ENCODE data around the gene PNKP. TPM values are rescaled to one million over a fixed set of nuclear protein-coding genes. Genes with fewer than 3 reads are reported as not detected.

The PNKP gene
- polyA plus RNA-seq, 4 donors = 35.5 to 97.3 (median 48.8) TPM

DNA sequence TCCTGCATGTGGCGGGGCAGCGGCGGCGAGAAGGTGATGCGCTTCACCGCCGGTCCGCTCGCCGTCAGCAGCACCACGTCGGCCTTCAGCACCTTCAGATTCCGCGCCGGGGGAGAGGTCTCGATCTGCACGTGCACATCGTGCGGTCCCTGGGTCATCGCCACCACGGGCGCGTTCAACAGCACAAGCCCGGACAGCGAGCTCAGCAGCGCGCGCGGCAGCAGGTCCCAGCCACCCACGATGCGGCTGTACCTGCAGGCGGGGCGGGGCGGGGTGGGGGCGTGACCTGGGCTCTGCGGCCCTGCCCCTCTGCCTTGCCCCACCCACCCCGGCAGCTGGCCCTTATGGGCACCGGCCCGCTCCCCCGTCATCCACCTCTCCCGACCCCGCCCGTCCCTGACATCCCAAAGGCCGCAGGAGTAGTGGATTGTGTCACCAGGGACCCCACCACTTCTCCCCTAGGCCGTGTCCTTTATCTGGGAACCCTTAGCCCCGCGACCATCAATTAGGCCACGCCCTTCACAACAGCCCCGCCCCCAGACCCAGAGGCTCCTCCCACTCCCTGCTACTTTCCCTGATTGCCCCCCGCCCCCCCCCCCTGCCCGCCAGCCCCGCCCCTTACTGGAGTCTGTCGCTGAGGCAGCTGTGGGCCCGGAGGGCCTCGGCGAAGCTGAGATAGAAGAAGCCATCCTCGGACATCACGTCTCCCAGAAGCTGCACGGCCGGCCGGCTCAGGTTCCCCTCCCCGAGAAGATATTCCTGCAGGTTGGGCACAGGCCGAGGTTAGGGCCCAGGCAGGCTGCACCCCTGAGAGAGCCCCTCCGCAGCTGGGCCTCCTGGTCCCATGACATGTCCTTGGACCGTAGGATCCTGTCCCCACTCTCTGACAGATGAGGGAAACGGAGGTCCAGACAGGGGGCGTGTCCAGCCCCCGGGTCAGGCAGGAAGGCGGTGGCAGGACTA, 23.3 kb upstream of the PNKP start:
- DNase-seq (ENCODE audit: low read depth in 4 of 4, low spot score in 3 of 4) = no peak

DNA sequence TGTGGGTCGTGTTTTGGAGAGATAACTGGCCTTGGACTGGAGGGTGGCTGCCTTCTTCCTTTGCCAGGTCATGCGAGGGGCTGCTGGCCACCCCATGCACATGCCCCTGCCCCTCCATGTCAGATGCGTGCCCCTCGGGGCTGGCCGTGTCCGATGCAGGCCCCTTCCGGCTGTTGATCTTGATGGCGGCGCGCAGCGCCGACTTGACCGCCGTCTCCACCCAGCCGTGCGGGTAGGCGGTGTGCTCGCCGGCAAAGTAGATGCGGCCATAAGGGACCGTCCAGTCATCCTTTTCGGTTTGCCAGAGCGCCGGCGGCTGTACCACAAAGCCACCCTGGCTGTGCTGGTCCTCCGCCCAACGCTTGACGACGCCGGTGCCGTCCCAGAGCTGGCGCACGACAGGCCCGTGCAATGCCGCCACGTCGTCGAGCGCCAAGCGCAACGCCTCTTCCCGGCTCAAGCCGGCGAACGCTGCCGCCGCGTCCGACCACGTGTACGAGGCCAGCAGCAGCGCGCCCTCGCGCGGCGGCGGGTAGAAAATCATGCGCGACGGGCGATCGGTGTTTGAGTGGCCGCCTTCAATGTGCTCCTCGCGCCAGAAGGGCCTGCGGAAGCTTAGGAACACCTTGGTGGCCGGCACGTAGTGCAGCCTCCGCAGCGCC, 22.4 kb upstream of the PNKP start:
- peak in 1 of 4 donors; percentile 69 for DNase-seq (ENCODE audit: low read depth in 4 of 4, low spot score in 3 of 4)

DNA sequence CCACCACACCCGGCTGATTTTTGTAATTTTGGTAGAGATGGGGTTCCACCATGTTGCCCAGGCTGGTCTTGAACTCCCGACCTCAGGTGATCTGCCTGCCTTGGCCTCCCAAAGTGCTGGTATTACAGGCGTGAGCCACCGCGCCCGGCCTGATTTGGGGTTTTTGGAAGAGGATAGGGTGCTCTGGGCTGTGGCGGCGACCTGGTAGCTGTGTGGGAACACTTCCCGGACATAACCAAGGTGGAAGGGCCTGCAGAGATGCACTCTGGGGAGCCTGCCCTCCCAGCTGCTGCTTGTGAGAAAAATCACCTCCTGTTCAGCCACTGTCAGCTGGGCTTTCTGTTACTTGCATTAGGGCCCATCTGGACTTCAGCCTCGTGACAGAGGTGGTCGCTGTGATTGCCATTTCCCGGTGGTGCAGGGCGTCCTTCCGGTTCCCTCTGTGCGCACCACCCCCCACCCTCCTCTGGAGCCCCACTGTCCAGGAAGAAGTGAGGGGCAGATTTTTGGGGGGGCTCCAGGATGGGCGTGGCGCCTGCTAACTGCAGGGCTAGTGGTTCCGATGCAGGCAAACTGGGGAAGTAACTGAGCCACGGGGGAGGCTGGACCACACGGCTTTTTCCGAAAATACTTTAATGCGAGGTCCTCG, 21.8 kb upstream of the PNKP start:
- no peak for DNase-seq (ENCODE audit: low read depth in 4 of 4, low spot score in 3 of 4)

DNA sequence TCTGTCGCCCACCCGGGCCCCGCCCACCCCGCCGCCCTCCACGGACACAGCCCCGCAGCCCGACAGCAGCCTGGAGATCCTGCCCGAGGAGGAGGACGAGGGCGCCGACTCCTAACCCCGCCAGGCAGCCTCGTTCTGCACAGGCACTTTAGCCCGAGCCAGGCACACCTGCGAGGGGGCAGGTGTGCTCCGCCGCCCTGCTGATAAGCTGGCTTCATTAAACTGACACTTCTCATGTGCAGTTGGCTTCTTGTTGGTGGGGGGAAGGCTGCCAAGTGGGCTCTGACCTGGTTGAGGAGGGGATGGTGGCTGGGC, 21.1 kb upstream of the PNKP start:
- DNase-seq (ENCODE audit: low read depth in 4 of 4, low spot score in 3 of 4) = no peak

DNA sequence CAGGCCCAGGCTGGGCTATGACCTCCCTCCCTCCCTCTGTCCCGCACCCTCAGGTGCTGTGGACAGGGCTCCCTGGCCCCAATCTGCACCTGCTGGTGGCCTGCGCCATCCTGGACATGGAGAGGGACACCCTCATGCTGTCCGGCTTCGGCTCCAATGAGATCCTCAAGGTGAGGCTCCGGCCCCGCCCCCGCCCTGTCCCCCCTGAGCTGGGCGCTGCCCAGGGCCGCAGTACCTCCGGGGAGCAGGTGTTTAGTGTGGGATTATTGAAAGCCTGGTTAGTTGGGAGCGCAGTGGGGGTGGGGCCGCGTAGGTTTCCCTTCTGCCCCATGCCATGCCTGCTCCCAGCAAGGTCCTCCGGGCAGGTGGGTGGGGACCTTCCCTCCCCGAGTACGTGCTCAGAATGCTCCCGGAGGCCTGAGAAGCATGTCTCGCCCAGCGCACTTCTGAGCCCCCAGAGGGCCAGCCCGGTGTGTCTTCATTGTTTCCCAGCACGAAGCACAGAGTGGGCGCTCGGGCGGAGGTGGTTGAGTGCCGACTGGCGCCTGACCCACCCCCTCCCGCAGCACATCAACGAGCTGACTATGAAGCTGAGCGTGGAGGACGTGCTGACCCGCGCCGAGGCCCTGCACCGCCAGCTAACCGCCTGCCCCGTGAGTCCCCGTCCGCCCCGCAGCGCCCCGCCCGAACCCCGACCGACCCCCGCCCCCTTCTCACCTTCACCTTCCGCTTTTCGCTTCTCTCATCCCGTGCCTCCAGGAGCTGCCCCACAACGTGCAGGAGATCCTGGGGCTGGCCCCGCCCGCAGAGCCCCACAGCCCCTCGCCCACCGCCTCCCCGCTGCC, 20.5 kb upstream of the PNKP start:
- no peak for DNase-seq (ENCODE audit: low read depth in 4 of 4, low spot score in 3 of 4)

DNA sequence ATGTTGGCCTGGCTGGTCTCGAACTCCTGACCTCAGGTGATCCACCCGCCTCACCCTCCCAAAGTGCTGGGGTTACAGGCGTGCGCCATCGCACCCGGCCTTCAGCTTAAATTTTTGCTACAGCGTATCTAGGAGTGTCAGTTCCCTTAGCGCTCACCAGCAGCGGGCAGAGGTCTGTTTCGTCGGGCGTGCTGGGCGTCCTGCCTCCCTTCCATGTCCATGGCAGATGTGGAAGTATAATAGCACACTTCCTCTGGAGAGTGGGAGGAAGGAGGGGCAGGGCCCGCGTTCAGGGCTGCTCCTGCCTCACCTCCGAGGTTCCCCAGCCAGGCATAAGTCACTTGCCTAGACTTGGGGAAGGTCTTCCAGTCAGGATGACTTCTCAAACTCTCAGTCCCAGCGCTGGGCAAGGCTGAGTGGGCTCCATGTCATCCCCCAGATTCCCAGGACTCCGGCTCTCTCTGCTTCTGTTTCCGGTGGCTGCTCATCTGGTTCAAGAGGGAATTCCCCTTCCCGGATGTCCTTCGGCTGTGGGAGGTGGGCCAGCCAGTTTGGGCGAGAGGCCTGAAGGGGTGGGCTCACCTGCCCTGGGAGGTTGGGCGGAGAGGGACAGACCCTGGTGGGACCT, 19.8 kb upstream of the PNKP start:
- DNase-seq (ENCODE audit: low read depth in 4 of 4, low spot score in 3 of 4) = no peak

DNA sequence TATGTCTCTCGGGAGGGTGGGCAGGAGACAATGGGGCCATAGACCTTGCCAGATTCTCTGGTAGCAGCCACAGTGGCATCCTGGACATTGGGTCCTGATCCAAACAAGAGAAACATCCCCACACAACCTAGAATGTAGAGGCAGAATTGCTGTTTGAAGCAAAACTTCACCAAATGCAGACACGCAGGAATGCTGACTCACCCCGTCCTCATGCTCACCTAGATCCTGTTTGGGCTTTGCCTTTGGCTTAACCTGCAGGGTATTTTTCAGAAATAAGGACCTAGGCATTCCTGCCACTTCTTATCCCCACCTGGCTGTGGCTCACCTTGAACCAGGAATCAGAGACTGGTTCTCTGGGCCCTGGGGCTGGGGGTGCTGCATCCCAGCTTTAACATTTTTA, 17.4 kb upstream of the PNKP start:
- no peak for DNase-seq (ENCODE audit: low read depth in 4 of 4, low spot score in 3 of 4)

DNA sequence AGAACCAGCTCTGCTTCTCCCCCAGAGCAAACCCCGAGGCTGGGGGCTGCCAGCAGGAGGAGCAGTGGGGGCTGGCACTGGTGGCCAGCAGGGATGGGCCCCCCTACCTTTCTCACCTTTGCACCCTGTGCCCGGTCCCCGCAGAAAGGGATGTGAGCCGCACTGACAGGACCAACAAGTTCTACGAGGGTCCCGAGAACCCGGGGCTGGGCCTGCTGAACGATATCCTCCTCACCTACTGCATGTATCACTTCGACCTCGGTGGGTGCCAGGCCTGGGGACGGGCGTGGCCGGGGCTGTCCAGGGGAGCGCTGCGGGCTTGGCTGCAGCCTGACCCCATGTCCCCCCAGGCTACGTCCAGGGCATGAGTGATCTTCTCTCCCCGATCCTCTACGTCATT, 16.7 kb upstream of the PNKP start:
- DNase-seq (ENCODE audit: low read depth in 4 of 4, low spot score in 3 of 4) = no peak

DNA sequence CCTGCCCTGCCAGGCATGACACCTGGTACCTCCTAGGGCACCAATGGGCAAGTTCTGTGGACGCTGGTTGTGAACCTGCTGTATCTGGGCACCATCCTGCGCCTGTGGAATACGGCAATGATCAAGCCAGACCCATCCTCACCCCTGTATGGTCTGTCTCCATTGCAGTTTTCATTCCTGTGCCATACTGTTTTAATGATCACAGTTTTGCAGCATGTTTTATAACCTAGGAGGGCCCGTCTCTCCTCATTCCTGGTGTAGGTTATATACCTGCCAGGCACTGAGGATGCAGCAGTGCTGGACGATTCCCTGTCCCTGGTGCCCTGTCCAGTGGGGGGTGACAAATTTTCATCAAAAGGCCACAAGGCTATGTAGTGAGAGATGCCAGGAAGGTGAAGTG, 15.7 kb upstream of the PNKP start:
- DNase-seq (ENCODE audit: low read depth in 4 of 4, low spot score in 3 of 4) = no peak

DNA sequence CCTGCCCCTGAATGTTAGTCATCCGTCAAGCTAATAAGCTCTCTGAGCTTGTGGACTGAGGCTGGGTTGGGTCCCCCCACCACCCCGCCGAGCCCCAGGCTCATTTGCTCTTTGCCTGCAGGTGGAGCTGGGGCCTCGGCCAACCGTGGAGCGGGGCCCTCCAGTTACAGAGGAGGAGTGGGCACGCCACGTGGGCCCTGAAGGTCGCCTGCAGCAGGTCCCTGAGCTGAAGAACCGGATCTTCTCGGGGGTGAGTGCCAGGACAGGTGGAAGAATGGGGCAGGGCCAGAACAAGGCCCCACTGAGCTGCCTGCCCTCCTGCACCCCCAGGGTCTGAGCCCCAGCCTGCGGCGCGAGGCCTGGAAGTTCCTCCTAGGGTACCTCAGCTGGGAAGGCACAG, 15.3 kb upstream of the PNKP start:
- DNase-seq (ENCODE audit: low read depth in 4 of 4, low spot score in 3 of 4) = no peak

DNA sequence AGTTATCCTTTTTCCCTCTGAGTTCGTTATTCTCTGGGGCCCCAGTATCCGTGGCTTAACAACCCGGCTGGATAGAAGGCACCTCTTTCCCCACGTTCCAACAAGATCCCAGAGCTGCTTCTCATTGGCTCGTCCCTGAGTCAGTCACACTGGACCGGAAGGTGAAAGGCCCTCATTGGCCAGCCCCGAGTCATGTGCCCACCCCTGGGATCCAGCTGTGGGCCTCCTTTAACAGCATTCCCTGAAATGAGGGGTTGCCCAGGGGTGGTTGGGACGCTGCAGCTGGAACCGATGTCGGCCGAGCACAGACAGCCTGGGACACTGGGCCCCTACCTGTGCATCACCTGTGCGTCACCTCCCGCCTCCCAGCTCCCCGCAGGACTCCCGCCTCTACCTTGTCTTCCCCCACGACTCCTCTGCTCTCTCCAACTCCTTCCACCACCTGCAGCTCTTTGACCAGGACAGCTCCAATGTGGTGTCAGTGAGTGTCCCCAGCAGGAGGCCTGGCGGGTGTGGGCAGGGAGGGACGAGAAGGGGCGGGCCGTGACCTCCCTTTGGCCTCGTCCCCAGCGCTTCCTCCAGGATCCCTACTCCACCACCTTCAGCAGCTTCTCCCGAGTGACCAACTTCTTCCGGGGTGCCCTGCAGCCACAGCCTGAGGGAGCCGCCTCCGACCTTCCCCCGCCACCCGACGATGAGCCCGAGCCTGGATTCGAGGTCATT, 14.5 kb upstream of the PNKP start:
- DNase-seq (ENCODE audit: low read depth in 4 of 4, low spot score in 3 of 4) = no peak

DNA sequence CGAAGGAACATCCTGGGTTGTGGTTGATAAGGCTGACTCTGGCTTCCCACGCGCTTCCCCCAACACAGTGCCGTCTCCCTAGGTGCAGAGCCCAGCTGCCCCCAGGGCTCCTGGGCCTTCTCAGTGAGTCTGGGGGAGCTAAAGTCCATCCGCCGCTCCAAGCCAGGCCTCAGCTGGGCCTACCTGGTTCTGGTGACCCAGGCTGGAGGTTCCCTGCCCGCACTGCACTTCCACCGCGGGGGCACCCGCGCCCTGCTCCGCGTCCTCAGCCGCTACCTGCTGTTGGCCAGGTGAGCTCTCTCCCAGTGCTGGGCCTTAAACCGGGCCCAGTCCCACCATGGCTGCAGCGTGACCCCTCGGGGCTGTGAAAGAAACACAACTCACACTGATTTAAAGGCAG, 13.8 kb upstream of the PNKP start:
- DNase-seq (ENCODE audit: low read depth in 4 of 4, low spot score in 3 of 4) = no peak

DNA sequence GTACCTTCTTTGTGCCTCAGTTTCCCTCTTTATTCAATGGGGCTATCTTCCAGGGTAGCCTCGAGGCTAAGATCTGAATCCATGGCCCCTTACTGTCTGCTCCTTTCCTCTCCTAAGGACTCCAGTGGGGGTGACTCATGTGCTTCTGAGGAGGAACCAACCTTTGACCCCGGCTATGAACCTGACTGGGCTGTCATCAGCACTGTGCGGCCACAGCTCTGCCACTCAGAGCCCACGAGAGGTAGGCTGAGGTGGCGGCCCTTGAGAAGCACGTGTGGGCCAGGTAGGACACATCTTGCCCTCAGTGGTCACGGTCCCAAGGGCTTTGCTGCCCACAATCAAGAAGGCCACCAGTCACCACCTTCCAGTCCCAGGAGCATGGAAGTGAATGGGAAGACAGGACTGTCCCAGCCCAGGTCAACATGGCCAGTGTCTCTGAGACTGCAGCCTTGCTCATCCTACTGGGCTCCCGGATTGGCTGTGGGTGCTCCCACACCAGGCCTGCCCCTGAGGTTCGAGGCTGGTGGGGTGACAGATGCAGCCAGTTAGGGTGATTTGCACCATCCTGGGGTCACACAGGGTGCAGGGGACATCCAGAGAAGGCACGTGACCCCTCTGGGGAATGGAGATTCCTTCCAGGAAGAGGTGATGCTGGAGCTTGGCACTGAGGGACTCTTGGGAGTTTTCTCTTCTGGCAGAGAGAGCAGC, 12.9 kb upstream of the PNKP start:
- no peak for DNase-seq (ENCODE audit: low read depth in 4 of 4, low spot score in 3 of 4)

DNA sequence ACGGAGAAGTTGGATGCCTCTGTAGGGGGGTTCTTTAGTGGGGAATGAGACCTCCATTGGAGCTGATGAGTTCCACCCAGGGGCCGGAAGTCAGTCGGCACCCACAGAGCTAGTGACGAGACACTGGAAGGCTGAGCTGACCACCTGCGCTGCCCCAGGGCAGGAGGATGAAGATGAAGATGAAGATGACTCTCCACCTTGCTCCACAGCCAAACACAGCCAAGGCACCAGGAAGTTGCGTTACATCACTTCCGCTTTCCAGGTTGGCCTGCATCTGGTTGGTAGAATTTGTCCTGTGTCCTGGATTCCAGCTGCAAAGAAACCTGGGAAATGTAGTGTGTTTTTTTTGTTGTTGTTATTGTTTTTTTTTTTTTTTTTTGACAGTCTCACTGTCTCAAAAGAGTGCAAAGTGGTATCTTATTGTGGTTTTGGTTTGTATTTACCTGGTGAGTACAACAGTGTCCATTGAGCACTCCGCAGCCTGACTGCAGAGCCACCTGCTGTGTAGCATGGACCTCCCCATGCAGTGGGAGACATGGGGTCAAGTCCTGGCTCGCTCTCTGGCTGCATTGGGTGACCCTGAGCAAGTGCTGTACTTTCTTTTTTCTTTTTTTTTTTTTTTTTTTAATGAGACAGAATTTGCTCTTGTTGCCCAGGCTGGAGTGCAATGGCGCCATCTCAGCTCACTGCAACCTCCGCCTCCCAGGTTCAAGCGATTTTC, 12.0 kb upstream of the PNKP start:
- DNase-seq (ENCODE audit: low read depth in 4 of 4, low spot score in 3 of 4) = no peak

DNA sequence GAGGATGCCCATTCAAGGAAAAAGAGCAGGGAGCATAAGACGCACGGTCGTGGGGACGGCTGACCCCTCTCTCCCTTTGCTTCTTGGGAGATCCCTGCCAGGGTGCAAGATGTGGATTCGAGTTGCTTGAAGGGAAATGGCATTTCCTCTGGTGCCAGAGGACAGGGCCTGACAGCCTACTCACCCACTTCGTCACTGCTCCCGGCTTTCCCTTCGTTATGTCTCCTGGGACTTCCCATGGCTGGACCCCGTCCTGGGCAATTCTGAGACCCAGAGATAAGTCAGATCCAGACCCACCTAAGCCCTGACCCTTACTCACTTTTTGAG, 11.3 kb upstream of the PNKP start:
- DNase-seq (ENCODE audit: low read depth in 4 of 4, low spot score in 3 of 4) = no peak

DNA sequence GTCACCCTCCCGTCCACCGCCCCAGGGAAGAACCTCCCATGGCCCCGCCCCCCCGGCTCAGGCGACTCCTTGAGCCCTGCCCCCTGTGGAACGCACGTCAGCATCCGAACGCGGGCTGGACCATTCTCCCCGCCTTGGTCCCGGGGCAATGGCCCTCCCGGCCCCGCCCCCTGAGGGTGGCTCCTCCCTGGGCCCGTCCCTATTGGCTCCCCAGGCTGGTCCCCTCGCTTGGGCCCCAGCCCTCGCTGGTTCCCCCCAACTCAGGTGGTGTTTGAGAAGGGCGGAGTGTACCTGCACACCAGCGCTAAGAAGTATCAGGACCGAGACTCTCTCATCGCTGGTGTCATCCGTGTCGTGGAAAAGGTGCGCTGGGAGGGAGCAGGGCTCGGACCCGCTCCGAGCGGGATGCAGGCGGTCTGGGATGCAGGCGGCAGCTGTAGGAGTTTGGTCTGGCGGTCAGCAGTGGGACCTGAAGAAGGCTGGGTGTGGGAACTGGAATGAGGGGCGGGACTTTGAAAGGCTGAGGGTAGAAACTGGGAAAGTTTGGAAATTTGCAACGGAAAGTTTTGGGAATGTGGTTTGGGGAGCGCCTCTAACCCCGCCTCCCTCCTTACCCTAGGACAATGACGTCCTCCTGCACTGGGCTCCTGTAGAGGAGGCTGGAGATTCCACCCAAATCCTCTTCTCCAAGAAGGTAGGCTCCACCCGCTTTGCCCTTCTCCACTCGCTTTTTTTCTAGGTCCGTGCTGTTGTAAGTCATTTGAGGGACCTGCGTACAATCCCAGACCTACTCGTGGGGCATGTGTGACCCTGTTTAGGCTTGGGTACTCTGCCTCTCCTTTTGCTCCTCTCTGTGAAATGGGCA, 10.7 kb upstream of the PNKP start:
- DNase-seq (ENCODE audit: low read depth in 4 of 4, low spot score in 3 of 4) = peak; percentile 93 to 95 (median 94)

DNA sequence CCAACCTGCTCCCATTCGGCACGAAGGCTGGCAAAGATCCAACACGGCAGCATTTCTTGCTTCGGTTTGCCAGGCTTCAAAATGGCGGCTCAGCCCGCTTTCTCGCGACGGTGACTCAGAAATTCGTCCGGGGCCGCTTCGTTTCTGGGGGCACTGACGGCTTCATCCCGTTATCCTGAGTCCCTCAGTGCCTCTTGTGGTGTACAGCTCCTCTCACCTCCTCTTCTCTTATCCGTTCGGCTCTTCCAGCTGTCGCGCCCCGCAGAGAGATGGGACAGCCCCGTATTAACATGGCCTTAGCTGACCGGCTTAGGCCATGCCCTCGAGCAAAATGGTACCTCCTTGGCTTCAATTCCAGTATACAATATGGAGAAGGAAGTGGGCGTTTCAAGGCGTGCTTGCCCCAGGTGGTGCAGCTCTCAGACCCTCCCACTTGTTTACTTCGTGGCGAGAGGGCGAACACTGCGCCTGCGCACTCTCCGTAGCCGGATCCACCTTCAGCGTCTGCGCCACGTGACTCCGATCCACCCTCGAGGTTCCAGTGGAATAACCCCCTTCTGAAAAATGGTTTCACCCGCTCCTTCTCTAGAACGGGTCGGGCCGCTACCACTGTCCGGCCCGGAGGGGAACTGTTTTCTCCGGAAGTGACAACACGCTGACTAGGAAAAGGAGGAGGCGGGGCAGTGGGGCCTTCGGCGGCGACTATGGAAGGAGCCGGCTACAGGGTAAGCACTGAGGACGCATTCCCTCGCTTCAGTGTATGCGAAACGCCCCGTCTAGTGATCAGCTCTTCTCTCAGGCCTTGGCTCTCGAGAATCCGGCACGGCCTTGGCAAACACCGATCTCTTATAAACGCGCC, 9.9 kb upstream of the PNKP start, which contains the start of the genes AKT1S1 and TBC1D17:
Gene AKT1S1, minus strand, starts transcription at position 336 of the 859 bp plus-strand sequence. CDS start 4,060 bp downstream, outside the sequence.
Gene TBC1D17, plus strand, starts transcription at position 683 of the 859 bp plus-strand sequence. Its CDS starts 22 bp downstream, at position 705.
- peak; percentile 100 for DNase-seq (ENCODE audit: low read depth in 4 of 4, low spot score in 3 of 4)
